Gastroesophageal sphincter (tissue), 4 donors: Measurements from ENCODE around the gene GAL3ST3. TPM values are rescaled to one million over a fixed set of nuclear protein-coding genes. Genes with fewer than 3 reads are reported as not detected.

ENCODE experiments used
- ATAC-seq: fragments of 150-250 bp; one replicate; pipeline ENCODE4 v1.9.1; 2016; ENCODE audit warnings: mild to moderate bottlenecking, moderate library complexity
- H3K27ac ChIP-seq, 4 donors: fragments of 200-600 bp; sonication (generic) in 3 of 4; 1 replicate in 3 of 4; 2 replicates in 1 of 4; pipeline ENCODE4 v1.5.1; 2016 to 2019
- H3K27me3 ChIP-seq: fragments of 200-600 bp; sonication (generic); one replicate; pipeline ENCODE4 v1.5.1; 2019
- H3K36me3 ChIP-seq, 2 donors: fragments of 200-600 bp; sonication (generic); one replicate each; pipeline ENCODE4 v1.5.1; 2019; ENCODE audit warnings: control low read depth in 1 of 2
- H3K4me1 ChIP-seq, 3 donors: fragments of 200-600 bp; sonication (generic); 1 replicate in 2 of 3; 2 replicates in 1 of 3; pipeline ENCODE4 v1.5.1; 2016 to 2019; ENCODE audit warnings: control low read depth in 2 of 3
- H3K4me3 ChIP-seq, 2 donors: fragments of 200-600 bp; sonication (generic); one replicate each; pipeline ENCODE4 v1.5.1; 2019; ENCODE audit warnings: mild to moderate bottlenecking in 1 of 2, moderate library complexity in 1 of 2
- H3K9me3 ChIP-seq, 3 donors: fragments of 200-600 bp; sonication (generic); one replicate each; pipeline ENCODE4 v1.5.1; 2017 to 2019; ENCODE audit warnings: control low read depth in 2 of 3
- CTCF ChIP-seq, 4 experiments: fragments of 200-600 bp in 2 of 4; fragments of 450-650 bp in 2 of 4; sonication (generic) in 1 of 4; IDR thresholded peaks; one replicate each; pipeline ENCODE4 v1.5.1; 2017 to 2019; ENCODE audit warnings: antibody characterized with exemption in 4 of 4, mild to moderate bottlenecking in 2 of 4, moderate library complexity in 2 of 4
- EP300 ChIP-seq: sonication (generic); formaldehyde crosslinking; IDR thresholded peaks from one replicate; pipeline ENCODE4 v1.6.1; 2017; ENCODE audit warnings: antibody characterized with exemption, mild to moderate bottlenecking
- POLR2A ChIP-seq, 2 donors: fragments of 450-650 bp; IDR thresholded peaks; one replicate each; pipeline ENCODE4 v1.6.1; 2017; ENCODE audit warnings: antibody characterized with exemption in 2 of 2, mild to moderate bottlenecking in 2 of 2, moderate library complexity in 1 of 2
- POLR2AphosphoS5 ChIP-seq: sonication (generic); formaldehyde crosslinking; IDR thresholded peaks from one replicate; pipeline ENCODE4 v1.6.1; 2017; ENCODE audit warnings: antibody characterized with exemption
- WGBS, 2 donors: methylation state at CpG; one replicate each; pipeline ENCODE4 v1.1.5; 2018; ENCODE audit warnings: low coverage in 1 of 2; 5-methylcytosine and 5-hydroxymethylcytosine counted together
- total RNA-seq, 4 donors: library from RNA; depleted of rRNA; stranded (reverse); fragments of >200 nt; gene quantifications; one replicate each; pipeline ENCODE4 v1.1.0, GENCODE V29; 2016

GAL3ST3 gene
- total RNA-seq, 4 donors from 2014 or later = 1.2 to 7.8 (median 2.2) TPM

GRCh38 chr11:66077927-66078326 is 29.0 kb upstream of the GAL3ST3 start:
- TF ChIP-seq CTCF (IDR thresholded peaks at IDR 0.05) (no peak), POLR2AphosphoS5 (no peak), EP300 (no peak), POLR2A (IDR thresholded peaks at IDR 0.05) (no peak)
- peaks cover 0 to 17% of the 10 kb centered on the region in 2 donors for H3K36me3 ChIP-seq
- whole genome bisulfite sequencing, 2 donors = 88 to 93% methylated on average over 1 to 3 of the region's 3 CpGs
- no peak overlapping the region for H3K27ac ChIP-seq
- H3K27me3 ChIP-seq = no peaks in the 10 kb centered on the region
- ATAC-seq = no peak
- H3K4me3 ChIP-seq = no peak overlapping the region
- no peaks in the 10 kb centered on the region for H3K9me3 ChIP-seq
- peaks cover under 1 to 39% (median 14%) of the 10 kb centered on the region in 3 donors for H3K4me1 ChIP-seq

- Histone ChIP-seq H3K9me3 (no peaks in the 10 kb centered on the region), H3K36me3 (peaks cover 0 to 17% of the 10 kb centered on the region in 2 donors), H3K4me3 (no peak overlapping the region), H3K27ac (no peak overlapping the region), H3K27me3 (no peaks in the 10 kb centered on the region), H3K4me1 (peaks cover 0 to 39% (median 11%) of the 10 kb centered on the region in 3 donors)
- ATAC-seq = no peak
- WGBS, 2 donors = 89% methylated on average over 3 of the region's 9 CpGs; no CpG with 5 or more reads in 1 of the 2 donors
- TF ChIP-seq EP300 = no peak
- TF ChIP-seq CTCF (IDR thresholded peaks at IDR 0.05) = no peak
- TF ChIP-seq POLR2A (IDR thresholded peaks at IDR 0.05) = no peak
- TF ChIP-seq POLR2AphosphoS5 = no peak
Observed at GRCh38 chr11:66076561-66076960, 27.6 kb upstream of the GAL3ST3 start.

- no peak overlapping the region for H3K27ac ChIP-seq
- TF ChIP-seq CTCF (IDR thresholded peaks at IDR 0.05) (no peak), EP300 (no peak), POLR2A (IDR thresholded peaks at IDR 0.05) (no peak), POLR2AphosphoS5 (no peak)
- H3K4me1 ChIP-seq = peaks cover 0 to 35% (median 6%) of the 10 kb centered on the region in 3 donors
- WGBS, 2 donors = 94 to 100% methylated on average over 2 to 3 of the region's 4 CpGs
- H3K9me3 ChIP-seq = no peaks in the 10 kb centered on the region
- H3K27me3 ChIP-seq = no peaks in the 10 kb centered on the region
- peaks cover 0 to 17% of the 10 kb centered on the region in 2 donors for H3K36me3 ChIP-seq
- no peak for ATAC-seq
- H3K4me3 ChIP-seq = no peak overlapping the region
Observed at GRCh38 chr11:66075273-66075672, 26.3 kb upstream of the GAL3ST3 start.

GRCh38 chr11:66073669-66074068 is 24.7 kb upstream of the GAL3ST3 start:
- ATAC-seq = no peak
- H3K4me3 ChIP-seq = no peak overlapping the region

More at GRCh38 chr11:66073669-66074068, 24.7 kb upstream of the GAL3ST3 start:
- Histone ChIP-seq H3K9me3 (no peaks in the 10 kb centered on the region), H3K27ac (no peak overlapping the region), H3K4me1 (peaks cover 1 to 35% (median 10%) of the 10 kb centered on the region in 3 donors), H3K36me3 (peaks cover 0 to 18% of the 10 kb centered on the region in 2 donors), H3K27me3 (no peaks in the 10 kb centered on the region)
- TF ChIP-seq POLR2A (IDR thresholded peaks at IDR 0.05) (no peak), EP300 (no peak), CTCF (IDR thresholded peaks at IDR 0.05) (no peak), POLR2AphosphoS5 (no peak)
- 100% methylated on average over 1 of the region's 1 CpG; no CpG with 5 or more reads in 1 of the 2 donors for WGBS, 2 donors
